DOHH2 (cell line): ENCODE measurements around the gene SCGB1C1.

Experiments
- H3F3A ChIP-seq: fragments of 200-600 bp; sonication (generic), shearing (Covaris generic); 2 replicates; pipeline ENCODE4 v1.6.0; 2016; ENCODE audit warnings: antibody characterized with exemption, mild to moderate bottlenecking; ENCODE audit not compliant: control insufficient read depth, insufficient read depth
- H3K27ac ChIP-seq: fragments of 200-600 bp; sonication (generic); 2 replicates; pipeline ENCODE4 v1.5.1; 2014; ENCODE audit warnings: low read depth, mild to moderate bottlenecking, low read length, moderate library complexity
- H3K27me3 ChIP-seq: fragments of 200-600 bp; sonication (generic); 2 replicates; pipeline ENCODE4 v1.6.1; 2014; ENCODE audit warnings: mild to moderate bottlenecking, low read length, mixed read lengths; ENCODE audit not compliant: control insufficient read depth
- H3K36me3 ChIP-seq: fragments of 200-600 bp; sonication (generic); 2 replicates; pipeline ENCODE4 v1.6.1; 2014; ENCODE audit warnings: mild to moderate bottlenecking, low read length, moderate library complexity, mixed read lengths; ENCODE audit not compliant: control insufficient read depth
- H3K4me1 ChIP-seq: fragments of 200-600 bp; sonication (generic); 2 replicates; pipeline ENCODE4 v1.6.1; 2014; ENCODE audit warnings: mild to moderate bottlenecking, low read length, mixed read lengths; ENCODE audit not compliant: control insufficient read depth
- H3K4me2 ChIP-seq: fragments of 200-600 bp; sonication (generic); 2 replicates; pipeline ENCODE4 v1.6.0; 2014; ENCODE audit warnings: mild to moderate bottlenecking, low read length, moderate library complexity
- H3K4me3 ChIP-seq: fragments of 200-600 bp; sonication (generic); 2 replicates; pipeline ENCODE4 v1.5.1; 2014; ENCODE audit warnings: mild to moderate bottlenecking, low read length, mixed read lengths
- H3K79me2 ChIP-seq: fragments of 200-600 bp; sonication (generic); 2 replicates; pipeline ENCODE4 v1.6.1; 2014; ENCODE audit warnings: mild to moderate bottlenecking, low read length, mixed read lengths; ENCODE audit not compliant: control insufficient read depth
- H3K9me2 ChIP-seq: fragments of 200-600 bp; sonication (generic); replicated peaks from 2 replicates; pipeline ENCODE4 v1.6.1; 2014; ENCODE audit warnings: mild to moderate bottlenecking, low read length, mixed read lengths; ENCODE audit not compliant: control insufficient read depth
- H3K9me3 ChIP-seq: fragments of 200-600 bp; sonication (generic); 2 replicates; pipeline ENCODE4 v1.6.1; 2014; ENCODE audit warnings: antibody characterized with exemption, low read length, mixed read lengths; ENCODE audit not compliant: control insufficient read depth, insufficient read depth
- H4K20me1 ChIP-seq: fragments of 200-600 bp; sonication (generic); 2 replicates; pipeline ENCODE4 v1.6.0; 2014; ENCODE audit warnings: low read depth, mild to moderate bottlenecking, antibody characterized with exemption, low read length, moderate library complexity; ENCODE audit not compliant: control insufficient read depth, insufficient read depth
- EZH2phosphoT487 ChIP-seq: fragments of 200-600 bp; sonication (generic); IDR thresholded peaks from 2 replicates; pipeline ENCODE4 v1.6.1; 2017; ENCODE audit warnings: borderline replicate concordance, mild to moderate bottlenecking, antibody characterized with exemption, low read length, moderate library complexity, mixed read lengths
- TF ChIP-seq, protein P1 (sequence below): fragments of 200-600 bp; sonication (generic); IDR thresholded peaks from one replicate; pipeline ENCODE4 v1.5.1; 2014; ENCODE audit warnings: antibody characterized with exemption, mild to moderate bottlenecking, low read depth, low read length; ENCODE audit not compliant: poor library complexity, severe bottlenecking

SCGB1C1 gene

DNA sequence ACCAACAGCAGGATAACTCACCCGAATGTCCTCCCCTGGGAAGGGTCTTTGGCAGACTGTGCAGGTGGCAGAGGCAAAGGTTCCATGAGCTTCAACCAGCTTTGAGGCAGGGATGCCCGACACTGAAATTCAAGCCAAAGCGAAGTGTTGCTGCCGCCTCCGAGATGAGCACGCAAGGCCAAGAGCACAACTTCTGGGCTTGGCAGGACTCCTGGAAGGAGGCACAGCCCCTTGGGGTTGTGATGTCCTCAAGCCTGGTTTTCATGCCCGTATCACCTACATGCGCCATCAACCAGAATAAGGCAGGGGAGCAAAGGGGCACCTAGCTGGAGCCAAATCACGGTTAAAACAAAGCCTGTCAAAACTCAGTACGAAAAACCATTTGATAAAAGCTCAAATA, 37.6 kb downstream of the SCGB1C1 start:
- Histone ChIP-seq H3K4me1 (peaks cover 4% of the 10 kb centered on the region), H3K36me3 (no peaks in the 10 kb centered on the region), H3K9me3 (no peaks in the 10 kb centered on the region), H3K79me2 (peaks cover 4% of the 10 kb centered on the region), H3K4me2 (no peak overlapping the region), H3K4me3 (no peak overlapping the region), H3F3A (no peaks in the 10 kb centered on the region), H3K27ac (no peak overlapping the region), H3K9me2 (no peaks in the 10 kb centered on the region), H4K20me1 (no peaks in the 10 kb centered on the region), H3K27me3 (no peaks in the 10 kb centered on the region)
- no peak for TF ChIP-seq EZH2phosphoT487
- TF ChIP-seq, protein P1, sequence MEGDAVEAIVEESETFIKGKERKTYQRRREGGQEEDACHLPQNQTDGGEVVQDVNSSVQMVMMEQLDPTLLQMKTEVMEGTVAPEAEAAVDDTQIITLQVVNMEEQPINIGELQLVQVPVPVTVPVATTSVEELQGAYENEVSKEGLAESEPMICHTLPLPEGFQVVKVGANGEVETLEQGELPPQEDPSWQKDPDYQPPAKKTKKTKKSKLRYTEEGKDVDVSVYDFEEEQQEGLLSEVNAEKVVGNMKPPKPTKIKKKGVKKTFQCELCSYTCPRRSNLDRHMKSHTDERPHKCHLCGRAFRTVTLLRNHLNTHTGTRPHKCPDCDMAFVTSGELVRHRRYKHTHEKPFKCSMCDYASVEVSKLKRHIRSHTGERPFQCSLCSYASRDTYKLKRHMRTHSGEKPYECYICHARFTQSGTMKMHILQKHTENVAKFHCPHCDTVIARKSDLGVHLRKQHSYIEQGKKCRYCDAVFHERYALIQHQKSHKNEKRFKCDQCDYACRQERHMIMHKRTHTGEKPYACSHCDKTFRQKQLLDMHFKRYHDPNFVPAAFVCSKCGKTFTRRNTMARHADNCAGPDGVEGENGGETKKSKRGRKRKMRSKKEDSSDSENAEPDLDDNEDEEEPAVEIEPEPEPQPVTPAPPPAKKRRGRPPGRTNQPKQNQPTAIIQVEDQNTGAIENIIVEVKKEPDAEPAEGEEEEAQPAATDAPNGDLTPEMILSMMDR = no peak

DNA sequence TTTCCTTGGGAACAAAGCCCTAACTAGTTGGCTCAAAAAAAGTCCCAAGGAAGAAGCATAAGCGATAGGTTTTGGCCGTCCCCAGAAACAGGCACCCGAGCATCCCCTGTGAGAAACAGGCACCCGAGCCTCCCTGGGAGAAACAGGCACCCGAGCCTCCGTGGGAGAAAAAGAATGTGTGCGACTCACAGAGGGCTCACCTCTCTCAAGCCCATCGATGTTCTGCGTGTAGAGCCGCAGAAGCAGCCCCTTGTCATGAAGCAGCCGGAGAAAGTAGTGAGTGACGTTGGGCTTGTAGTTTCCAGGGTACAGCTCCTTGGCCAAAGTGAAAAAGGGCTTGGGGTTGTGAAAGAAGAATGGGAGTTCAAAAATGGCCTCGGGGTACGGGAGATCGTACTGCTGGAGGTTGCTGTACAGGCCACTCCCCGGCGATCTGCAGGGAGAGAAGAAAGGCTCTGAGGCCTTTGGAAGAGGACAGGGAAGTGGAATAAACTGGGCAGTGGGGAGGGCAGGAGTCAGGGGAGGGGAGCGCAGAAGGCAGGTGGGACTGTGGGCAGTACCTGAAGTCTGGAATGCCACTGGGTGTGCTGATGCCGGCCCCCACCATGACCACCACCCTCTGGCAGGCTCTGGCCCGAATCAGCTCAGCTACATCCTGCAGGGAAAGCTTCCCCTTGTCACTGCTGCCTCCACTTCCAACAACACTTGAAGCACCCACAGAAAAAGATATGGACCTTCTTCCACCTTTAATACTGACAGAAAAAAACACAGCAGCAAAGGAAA, 40.1 kb downstream of the SCGB1C1 start:
- no peaks in the 10 kb centered on the region for H4K20me1 ChIP-seq
- peaks cover 22% of the 10 kb centered on the region for H3K79me2 ChIP-seq
- no peak for TF ChIP-seq EZH2phosphoT487
- TF ChIP-seq, protein P1 = no peak
- no peaks in the 10 kb centered on the region for H3K9me3 ChIP-seq
- peaks cover 3% of the 10 kb centered on the region; the same call in 1 of the 2 replicates for H3F3A ChIP-seq
- H3K36me3 ChIP-seq = peaks cover 5% of the 10 kb centered on the region
- peaks cover 12% of the 10 kb centered on the region for H3K4me1 ChIP-seq
- no peak overlapping the region for H3K4me2 ChIP-seq
- H3K4me3 ChIP-seq = no peak overlapping the region
- no peaks in the 10 kb centered on the region for H3K9me2 ChIP-seq
- no peak overlapping the region for H3K27ac ChIP-seq
- H3K27me3 ChIP-seq = no peaks in the 10 kb centered on the region

DNA sequence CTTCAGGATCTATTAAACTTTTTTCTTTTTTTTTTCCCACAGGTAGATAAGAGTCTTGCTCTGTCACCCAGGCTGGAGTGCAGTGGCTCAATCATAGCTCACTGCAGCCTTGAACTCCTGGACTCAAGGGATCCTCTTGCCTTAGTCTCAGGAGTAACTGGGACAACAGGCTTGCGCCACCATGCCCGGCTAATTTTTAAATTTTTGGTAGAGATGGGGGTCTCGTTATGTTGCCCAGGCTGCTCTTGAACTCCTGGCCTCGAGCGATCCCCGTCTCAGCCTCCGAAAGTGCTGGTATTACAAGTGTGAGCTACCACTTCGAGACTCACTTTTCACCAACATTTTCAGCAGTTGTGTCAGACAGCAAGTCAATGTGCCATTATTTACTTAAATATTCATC, 42.3 kb downstream of the SCGB1C1 start:
- Histone ChIP-seq H3K27ac (no peak overlapping the region), H3K4me2 (peak overlapping the region; percentile 96), H3F3A (peaks cover 3% of the 10 kb centered on the region; the same call in 1 of the 2 replicates), H3K79me2 (peaks cover 44% of the 10 kb centered on the region), H3K27me3 (no peaks in the 10 kb centered on the region), H4K20me1 (no peaks in the 10 kb centered on the region), H3K9me2 (no peaks in the 10 kb centered on the region), H3K4me1 (peaks cover 20% of the 10 kb centered on the region), H3K9me3 (no peaks in the 10 kb centered on the region), H3K4me3 (peak overlapping the region; percentile 72), H3K36me3 (peaks cover 22% of the 10 kb centered on the region)
- TF ChIP-seq EZH2phosphoT487 = no peak
- TF ChIP-seq, protein P1 = no peak
